ENCODE measurements around the gene TTC27. TPM values are rescaled to one million over a fixed set of nuclear protein-coding genes. Genes with fewer than 3 reads are reported as not detected.
"Not testable (repeated sequence)": the region's sequence is repeated elsewhere in the genome, so short reads cannot be mapped to it uniquely, and the experiment has no call there.

The TTC27 gene
- polyA plus RNA-seq, 4 donors: 17.4 to 24.5 (median 20.3) TPM

DNA sequence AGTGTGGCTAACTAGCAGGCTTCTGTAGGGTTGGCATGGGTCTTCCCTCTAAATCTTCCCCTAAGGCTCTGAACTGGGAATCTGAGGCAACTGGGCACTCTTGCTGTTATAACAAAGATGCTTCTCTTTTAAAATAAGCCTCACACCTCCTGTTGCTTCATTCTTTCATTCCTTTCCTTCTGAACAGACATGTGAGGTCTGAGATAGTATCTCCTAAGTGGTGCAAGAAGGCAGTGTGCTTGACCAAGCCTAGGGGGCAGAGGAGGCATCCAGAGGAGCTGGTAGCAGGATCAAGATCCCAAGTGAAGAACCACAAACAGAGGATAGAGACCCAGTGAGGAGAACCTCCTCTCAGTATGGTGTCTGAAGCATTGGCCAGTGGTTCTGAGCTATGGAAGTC lies 90.9 kb downstream of the TTC27 start:
- DNase-seq (ENCODE audit: low read depth in 4 of 4, low spot score in 3 of 4): no peak

DNA sequence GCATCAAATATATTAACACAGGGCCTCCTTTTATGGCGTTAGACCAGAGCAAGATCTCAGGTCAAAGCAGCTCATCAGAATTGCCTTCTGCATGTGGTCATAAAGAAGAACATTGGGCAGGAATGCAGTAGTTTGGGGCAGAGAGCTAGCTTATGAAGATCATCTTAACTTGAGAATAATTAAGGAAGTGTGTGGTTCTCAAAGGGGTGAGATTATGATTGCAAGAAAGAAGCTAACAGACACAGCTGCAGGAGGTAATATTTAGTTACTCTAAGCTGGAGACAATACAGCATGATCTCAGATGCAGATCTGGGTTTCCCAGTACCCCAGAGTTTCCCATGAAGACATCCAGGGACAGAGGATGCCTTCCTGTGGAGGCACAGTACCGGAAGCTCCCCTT lies 91.6 kb downstream of the TTC27 start:
- no peak for DNase-seq (ENCODE audit: low read depth in 4 of 4, low spot score in 3 of 4)

DNA sequence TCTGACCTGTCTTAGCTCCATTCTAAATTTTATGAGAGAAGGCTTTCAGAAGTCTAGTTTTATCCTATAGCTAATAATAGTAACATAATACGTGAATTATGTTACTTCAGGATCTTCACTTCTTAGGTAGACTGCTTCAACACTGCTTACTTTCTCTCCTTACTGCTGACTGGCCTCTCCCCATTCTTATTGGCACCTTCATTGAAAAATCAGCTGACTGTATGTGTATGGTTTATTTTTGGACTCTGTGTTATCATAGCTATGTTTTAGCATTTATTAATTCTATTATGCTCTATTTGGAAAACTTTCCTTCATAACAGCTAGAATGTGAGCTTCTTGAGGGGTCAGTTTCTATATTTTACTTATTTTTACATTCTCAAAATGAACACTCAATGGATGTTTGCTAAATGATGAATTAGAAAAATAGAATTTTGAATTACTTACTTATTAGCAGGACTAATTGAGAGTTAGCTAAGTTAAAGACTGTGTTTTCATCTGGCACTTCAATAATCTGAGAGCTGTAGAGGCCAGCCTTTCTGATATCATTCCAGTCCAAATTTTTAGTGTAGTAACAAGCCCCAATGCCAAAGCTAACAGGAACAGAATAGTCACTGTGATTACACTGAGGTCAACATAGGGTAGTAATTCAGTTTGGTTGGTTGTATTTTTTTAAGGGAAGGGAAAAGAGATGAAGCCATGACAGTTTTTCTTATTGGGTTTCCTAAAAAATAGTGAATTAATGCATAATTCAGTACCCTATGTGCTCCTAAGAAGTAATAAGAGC lies 92.3 kb downstream of the TTC27 start:
- DNase-seq (ENCODE audit: low read depth in 4 of 4, low spot score in 3 of 4): no peak

GRCh38 chr2:32720771-32721170 lies 92.9 kb downstream of the TTC27 start:
- no peak for DNase-seq (ENCODE audit: low read depth in 4 of 4, low spot score in 3 of 4)

DNA sequence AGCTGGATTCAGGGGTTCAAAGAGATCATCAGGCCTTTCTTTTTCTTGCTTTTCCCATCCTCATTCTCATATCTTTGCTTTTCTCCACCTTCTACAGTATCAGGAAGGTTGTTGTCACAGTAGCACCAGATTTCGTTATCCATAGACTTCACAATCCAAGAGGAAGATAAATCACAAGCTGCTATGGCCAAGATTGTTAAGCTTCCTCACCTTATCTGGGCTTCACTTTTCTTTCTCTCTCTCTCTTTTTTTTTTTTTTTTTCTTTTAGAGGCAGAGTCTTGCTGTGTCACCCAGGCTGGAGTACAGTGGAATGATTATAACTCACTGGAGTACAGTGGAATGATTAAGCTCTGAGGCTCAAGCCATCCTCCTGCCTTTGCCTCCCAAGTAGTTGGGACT lies 93.5 kb downstream of the TTC27 start:
- DNase-seq (ENCODE audit: low read depth in 4 of 4, low spot score in 3 of 4): no peak

DNA sequence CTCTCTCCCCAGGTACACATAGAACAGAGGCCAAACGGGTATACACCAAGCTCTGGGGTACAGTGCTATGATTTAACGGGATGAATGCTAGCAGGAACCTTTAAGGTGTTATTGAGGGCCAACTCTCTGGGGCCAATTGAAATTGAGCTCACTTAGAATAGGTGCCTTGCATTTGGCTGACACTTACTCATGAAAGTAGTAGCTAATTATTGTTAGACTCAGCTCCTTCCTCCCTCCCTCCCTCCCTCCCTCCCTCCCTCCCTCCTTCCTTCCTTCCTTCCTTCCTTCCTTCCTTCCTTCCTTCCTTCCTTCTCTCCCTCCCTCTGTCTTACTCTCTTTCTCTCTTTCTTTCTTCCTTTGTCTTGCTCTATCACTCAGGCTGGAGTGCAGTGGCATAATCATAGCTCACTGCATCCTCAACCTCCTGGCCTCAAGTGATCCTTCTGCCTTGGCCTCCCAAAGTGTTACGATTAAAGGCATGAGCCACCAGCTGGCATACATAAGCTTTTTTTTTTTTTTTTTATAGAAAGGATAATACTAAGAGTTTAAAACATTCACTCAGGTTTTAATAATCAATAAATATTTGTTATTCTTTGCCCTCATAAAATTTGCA lies 95.7 kb downstream of the TTC27 start:
- no peak for DNase-seq (ENCODE audit: low read depth in 4 of 4, low spot score in 3 of 4)

DNA sequence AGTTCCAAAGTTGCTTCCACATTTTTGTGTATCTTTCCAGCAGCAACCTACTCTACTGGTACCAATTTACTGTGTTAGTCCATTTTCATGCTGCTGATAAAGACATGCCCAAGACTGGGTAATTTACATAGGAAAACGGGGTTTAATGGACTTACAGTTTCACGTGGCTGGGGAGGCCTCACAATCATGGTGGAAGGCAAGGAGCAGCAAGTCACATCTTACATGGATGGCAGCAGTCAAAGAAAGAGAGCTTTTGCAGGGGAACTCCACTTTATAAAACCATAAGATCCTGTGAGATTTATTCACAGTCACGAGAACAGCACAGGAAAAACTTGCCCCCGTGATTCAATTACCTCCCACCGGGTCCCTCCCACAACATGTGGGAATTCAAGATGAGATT lies 98.8 kb downstream of the TTC27 start:
- not testable (repeated sequence) for DNase-seq (ENCODE audit: low read depth in 4 of 4, low spot score in 3 of 4)

- no peak for DNase-seq (ENCODE audit: low read depth in 4 of 4, low spot score in 3 of 4)
Observed at GRCh38 chr2:32727157-32727556, 99.3 kb downstream of the TTC27 start.

GRCh38 chr2:32730958-32731357 lies 103.1 kb downstream of the TTC27 start:
- DNase-seq (ENCODE audit: low read depth in 4 of 4, low spot score in 3 of 4): not testable (repeated sequence)

DNA sequence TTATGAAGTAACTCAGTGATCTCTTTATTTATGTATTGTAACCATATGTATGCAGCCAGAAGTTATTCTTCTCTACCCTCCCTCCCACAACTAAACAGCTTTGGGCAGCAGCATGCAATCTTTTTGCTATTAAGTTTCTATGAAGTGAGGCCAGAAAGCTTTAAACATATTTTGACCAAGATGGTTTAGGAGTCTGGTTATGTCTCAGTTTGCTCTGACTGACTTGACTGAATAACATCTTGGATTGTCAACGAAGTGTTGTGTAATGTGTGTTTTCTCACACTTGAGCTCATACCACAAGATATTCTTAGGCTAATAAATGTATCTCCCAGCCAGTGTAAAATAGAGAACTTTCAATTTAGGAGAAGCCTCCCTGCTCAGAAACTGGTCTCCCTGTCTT lies 104.3 kb downstream of the TTC27 start:
- no peak for DNase-seq (ENCODE audit: low read depth in 4 of 4, low spot score in 3 of 4)

DNA sequence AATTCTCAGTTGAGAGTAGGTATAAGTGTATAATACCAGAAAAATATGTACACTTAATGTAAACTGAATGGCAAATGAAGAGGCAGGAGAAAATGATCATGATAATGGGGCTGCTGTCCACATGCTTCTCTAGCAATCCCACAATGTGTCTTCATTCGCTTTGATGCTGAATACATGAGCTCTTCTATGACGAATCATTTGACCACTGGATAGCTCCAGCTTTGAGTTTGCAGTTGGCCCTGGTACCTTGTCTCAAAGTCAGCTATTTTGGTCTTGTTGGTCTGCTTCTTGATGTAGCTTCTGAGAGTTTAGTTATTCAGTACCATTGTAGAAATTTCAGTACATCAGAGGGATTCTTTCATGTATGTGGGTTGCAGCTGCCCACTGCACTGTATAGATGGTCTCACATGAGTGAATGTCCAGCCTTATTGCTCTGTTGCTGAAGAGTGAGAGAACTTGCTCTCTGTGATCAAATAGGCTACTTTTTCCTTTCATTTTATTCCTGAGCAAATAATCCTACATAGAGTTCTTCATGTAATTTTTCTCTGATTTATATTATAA lies 105.1 kb downstream of the TTC27 start:
- no peak for DNase-seq (ENCODE audit: low read depth in 4 of 4, low spot score in 3 of 4)

GRCh38 chr2:32735348-32735747 lies 107.5 kb downstream of the TTC27 start:
- DNase-seq (ENCODE audit: low read depth in 4 of 4, low spot score in 3 of 4): no peak

DNA sequence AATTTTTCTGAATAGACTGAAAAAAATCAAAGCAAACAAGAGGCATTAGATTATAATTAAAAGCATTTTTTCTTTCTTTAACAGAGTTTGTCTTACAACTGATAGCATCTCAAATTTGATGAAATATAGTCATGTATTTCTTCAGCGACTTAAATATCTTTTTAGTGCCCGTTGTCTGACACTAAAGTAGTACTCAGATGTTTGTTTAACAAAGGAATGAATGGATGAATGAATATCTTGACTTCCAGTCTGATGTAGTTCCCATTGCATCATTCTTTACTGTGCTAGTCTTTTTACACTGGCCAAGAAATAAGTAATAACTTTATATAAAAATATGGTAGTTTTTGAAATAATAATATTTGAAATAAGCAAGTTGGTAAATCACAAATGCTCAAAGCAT lies 111.1 kb downstream of the TTC27 start:
- no peak for DNase-seq (ENCODE audit: low read depth in 4 of 4, low spot score in 3 of 4)

DNA sequence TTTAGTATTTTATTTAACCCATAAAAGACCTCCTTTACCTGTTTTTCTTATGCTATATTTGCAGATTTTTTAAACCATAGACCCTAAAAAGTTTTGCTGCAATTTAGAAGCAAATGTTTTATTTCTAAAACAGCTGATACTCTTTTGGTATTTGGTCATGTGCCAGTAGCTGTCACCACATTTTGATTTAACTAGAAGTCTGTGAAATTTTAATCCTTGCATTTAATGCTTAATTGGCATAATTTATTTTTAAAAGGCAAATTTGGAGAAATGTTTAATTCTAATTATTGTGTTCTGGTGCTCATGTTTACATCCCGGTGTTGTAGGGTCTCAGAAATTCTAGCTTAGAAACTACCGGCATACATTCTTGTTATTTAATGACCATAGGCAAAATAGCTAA lies 111.8 kb downstream of the TTC27 start:
- DNase-seq (ENCODE audit: low read depth in 4 of 4, low spot score in 3 of 4): peak in 1 of 4 donors; percentile 6

- no peak for DNase-seq (ENCODE audit: low read depth in 4 of 4, low spot score in 3 of 4)
Observed at GRCh38 chr2:32741575-32741974, 113.7 kb downstream of the TTC27 start.

GRCh38 chr2:32742376-32742775 lies 114.5 kb downstream of the TTC27 start:
- no peak for DNase-seq (ENCODE audit: low read depth in 4 of 4, low spot score in 3 of 4)

DNA sequence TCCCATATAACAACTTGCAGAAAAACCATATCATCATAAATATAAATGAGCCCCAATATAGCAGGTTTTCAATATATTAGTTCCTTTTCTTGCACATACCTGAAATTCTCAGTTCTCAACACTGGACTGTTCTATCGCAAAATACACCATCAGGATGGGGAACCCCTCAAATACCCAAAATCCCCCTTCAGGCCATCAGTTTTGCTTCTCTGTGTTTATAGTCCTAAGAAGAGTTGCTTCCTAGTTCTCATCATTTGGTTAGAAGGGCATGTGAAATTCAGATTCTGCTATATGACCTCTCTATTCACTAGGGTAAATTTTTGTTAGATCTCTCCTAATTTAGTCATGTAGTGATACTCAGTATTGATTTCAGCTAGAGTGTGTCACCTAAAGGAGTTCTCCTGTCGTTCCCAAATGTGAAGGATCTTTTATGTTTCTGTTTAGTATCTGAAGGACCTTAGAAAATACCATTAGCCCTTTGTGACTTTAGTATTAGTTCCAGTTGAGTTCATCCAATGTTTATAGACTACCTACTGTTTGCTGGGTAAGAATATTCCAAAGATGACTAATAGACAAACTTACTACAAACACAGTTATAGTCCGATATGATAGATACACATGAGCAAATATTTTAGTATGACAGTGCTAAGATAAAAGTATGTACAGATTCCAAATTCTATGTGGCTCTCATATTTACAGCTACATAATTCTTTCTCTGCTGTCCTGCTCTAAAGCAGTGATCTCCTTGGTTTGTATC lies 115.8 kb downstream of the TTC27 start:
- no peak for DNase-seq (ENCODE audit: low read depth in 4 of 4, low spot score in 3 of 4)

- DNase-seq (ENCODE audit: low read depth in 4 of 4, low spot score in 3 of 4): no peak
Observed at GRCh38 chr2:32745191-32745590, 117.3 kb downstream of the TTC27 start.

GRCh38 chr2:32745675-32746074 lies 117.8 kb downstream of the TTC27 start:
- DNase-seq (ENCODE audit: low read depth in 4 of 4, low spot score in 3 of 4): no peak

GRCh38 chr2:32746669-32747068 lies 118.8 kb downstream of the TTC27 start:
- no peak for DNase-seq (ENCODE audit: low read depth in 4 of 4, low spot score in 3 of 4)

DNA sequence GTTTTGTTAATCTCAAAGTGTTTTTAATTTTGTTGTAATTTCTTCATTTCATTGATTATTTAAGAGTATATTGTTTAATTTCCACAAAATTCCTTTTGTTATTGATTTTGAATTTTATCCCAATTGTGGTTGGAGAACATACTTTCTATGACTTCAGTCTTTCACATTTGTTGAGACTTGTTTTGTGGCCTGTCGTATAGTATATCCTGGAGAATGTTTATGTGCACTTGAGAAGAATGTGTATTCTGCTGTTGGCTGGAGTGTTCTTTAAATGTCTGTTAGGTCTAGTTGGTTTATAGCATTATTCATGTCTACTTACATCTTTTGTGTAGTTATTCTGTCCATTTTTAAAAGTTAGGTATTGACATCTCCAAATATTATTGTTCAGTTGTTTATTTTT lies 120.3 kb downstream of the TTC27 start:
- no peak for DNase-seq (ENCODE audit: low read depth in 4 of 4, low spot score in 3 of 4)

Data from left renal pelvis (tissue), 4 donors.